Epithelial cell of proximal tubule (primary cell): ENCODE results near the gene C10orf90. TPM values are rescaled to one million over a fixed set of nuclear protein-coding genes. Genes with fewer than 3 reads are reported as not detected.

ENCODE experiments used
- DNase-seq: peaks from one replicate; pipeline ENCODE4 v3.0.0-alpha.2; 2011; ENCODE audit warnings: low read depth
- H3K4me3 ChIP-seq: 2 replicates; pipeline ENCODE4 v1.5.1; 2011; ENCODE audit warnings: low read depth, mild to moderate bottlenecking, low read length
- CTCF ChIP-seq: conservative IDR thresholded peaks from 2 replicates; pipeline ENCODE4 v1.5.1; 2012; ENCODE audit warnings: low read depth, mild to moderate bottlenecking, low read length
- total RNA-seq: library from RNA; depleted of rRNA; stranded (reverse); fragments of >200 nt; gene quantifications from 2 replicates; pipeline ENCODE4 v1.2.3, GENCODE V29; 2015

C10orf90 gene
- total RNA-seq, 1 donor from 2014 or later, result not detected

- no peak overlapping the region for H3K4me3 ChIP-seq
- no peak for DNase-seq
- TF ChIP-seq CTCF, result no peak
Observed at GRCh38 chr10:126497672-126498071, 172.8 kb downstream of the C10orf90 start.

- no peak overlapping the region for H3K4me3 ChIP-seq
- no peak for TF ChIP-seq CTCF
- no peak for DNase-seq
Observed at GRCh38 chr10:126496771-126497545, 173.5 kb downstream of the C10orf90 start.

GRCh38 chr10:126491476-126491875, 179.0 kb downstream of the C10orf90 start:
- no peak for DNase-seq
- H3K4me3 ChIP-seq, result no peak overlapping the region
- TF ChIP-seq CTCF, result no peak

GRCh38 chr10:126481181-126481580, 189.3 kb downstream of the C10orf90 start:
- no peak overlapping the region for H3K4me3 ChIP-seq
- TF ChIP-seq CTCF, result no peak
- no peak for DNase-seq

GRCh38 chr10:126480648-126481047, 189.8 kb downstream of the C10orf90 start:
- no peak for DNase-seq
- TF ChIP-seq CTCF, result no peak

GRCh38 chr10:126479280-126479895, 191.1 kb downstream of the C10orf90 start:
- TF ChIP-seq CTCF, result no peak
- H3K4me3 ChIP-seq, result no peak overlapping the region
- no peak for DNase-seq

More at GRCh38 chr10:126480648-126481047, 189.8 kb downstream of the C10orf90 start:
- no peak overlapping the region for H3K4me3 ChIP-seq
